GM19372 (cell line): ENCODE measurements around the gene KRT6A.

Experiments used
- ATAC-seq: cut with Tn5 transposase; IDR thresholded peaks from one replicate; pipeline ENCODE4 v1.9.1; 2021; ENCODE audit warnings: mild to moderate bottlenecking, low read depth, moderate library complexity; ENCODE audit not compliant: unreplicated experiment

Gene KRT6A

DNA sequence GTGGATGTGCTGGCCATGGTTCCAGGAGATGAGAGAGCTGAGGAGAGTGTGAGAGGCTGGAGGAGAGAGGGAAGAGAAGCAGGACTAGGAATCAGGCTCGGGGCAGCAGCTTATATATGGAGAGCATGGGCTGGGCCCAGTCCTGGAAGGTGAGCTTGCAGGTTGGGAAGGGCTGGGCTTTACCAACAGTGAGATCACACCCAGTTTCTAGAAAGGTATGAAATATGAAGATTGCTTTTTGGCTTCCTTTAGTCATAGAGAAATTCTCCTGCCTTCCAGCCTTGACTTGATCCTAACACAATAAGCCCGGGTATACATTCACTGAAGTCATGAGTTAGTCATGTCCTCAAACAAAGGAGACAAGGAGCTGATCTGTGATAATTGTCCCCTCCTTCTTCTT lies at the start of gene KRT6A:
TSS of gene KRT6A (minus strand) at position 86 of the 400 bp plus-strand sequence. CDS start at position 17, 69 bp downstream.
- no peak for ATAC-seq

DNA sequence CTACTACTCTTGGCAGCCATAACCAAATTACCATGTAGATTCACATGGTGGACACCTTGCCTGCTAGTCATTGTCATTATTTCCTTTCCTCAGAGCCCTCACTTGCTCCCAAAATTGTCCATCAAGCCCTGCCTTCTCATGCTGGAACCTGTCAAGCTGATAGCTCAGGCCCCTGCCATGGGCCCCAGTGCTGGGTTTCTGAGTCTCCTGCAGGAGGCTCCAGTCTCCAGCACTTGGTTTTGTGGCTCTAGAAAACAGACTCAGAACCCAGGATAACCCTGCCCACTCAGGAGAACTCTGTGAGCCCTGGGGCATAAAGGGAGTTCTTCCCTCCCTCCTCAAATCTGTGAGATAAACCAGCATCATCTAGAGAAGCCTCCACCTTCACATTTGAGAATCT lies 49.1 kb upstream of the KRT6A start:
- no peak for ATAC-seq

GRCh38 chr12:52541709-52542108 lies 48.7 kb upstream of the KRT6A start:
- no peak for ATAC-seq

DNA sequence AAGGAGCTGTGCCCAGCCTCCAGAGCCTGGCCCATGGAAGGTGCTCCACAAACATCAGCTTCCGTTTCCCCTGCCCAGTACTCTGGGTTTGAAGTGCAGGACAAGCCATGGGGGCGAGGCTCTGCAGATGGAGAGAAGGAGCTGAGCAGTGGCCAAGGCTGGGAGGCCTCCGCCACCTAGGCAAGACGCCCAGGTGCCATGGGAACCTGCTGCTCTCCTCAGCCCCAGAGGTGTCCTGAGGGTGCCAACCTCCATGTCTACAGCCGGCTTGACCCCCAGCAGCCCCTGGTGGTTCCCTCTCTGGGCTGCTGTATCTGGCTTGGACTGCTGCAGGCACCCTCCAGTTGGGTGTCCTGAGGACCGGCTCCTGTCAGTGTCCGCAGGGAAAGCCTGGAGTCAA lies 47.5 kb upstream of the KRT6A start:
- ATAC-seq = no peak

GRCh38 chr12:52539821-52540173 lies 46.7 kb upstream of the KRT6A start:
- ATAC-seq = no peak

GRCh38 chr12:52539083-52539820 lies 46.2 kb upstream of the KRT6A start:
- no peak for ATAC-seq

DNA sequence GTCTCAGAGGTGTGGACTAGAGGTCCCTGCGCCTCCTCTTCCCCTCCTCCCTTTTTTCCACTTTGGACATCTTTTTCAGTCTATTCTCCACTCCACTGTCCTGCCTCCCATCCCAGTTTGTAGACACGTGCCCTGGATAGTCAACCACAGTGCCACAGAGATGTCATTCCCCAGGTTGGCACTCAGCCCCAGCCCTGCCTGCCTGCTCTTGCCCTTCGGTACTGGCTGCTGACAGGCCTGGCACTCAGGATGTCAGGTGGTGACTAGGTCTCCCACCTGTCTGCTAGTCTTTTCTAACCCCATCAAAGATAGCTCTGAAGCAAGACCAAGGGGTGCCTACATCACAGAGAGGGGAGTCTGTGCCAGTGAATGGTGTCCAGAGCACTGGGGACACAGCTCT lies 44.0 kb upstream of the KRT6A start:
- no peak for ATAC-seq

DNA sequence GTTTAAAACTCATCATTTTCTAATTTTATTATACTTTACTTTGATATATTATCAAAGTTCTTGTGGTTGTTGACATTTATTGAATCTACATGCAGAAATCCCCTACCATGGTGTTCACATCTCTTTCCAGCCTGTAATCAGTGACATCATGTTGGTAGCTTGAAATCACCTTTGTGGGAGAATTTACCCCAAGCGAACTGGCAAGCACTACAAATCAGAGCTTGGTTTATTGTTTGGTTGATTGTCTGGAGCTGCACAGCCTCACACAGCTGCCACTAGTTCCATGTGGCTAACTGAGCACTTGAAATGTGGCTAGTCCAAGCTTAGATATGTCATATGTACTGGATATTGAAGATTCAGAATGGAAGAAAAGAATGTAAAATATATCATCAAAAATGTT lies 42.5 kb upstream of the KRT6A start:
- ATAC-seq = no peak

- no peak for ATAC-seq
These were observed 41.4 kb upstream of the KRT6A start for GRCh38 chr12:52534482-52534881.

DNA sequence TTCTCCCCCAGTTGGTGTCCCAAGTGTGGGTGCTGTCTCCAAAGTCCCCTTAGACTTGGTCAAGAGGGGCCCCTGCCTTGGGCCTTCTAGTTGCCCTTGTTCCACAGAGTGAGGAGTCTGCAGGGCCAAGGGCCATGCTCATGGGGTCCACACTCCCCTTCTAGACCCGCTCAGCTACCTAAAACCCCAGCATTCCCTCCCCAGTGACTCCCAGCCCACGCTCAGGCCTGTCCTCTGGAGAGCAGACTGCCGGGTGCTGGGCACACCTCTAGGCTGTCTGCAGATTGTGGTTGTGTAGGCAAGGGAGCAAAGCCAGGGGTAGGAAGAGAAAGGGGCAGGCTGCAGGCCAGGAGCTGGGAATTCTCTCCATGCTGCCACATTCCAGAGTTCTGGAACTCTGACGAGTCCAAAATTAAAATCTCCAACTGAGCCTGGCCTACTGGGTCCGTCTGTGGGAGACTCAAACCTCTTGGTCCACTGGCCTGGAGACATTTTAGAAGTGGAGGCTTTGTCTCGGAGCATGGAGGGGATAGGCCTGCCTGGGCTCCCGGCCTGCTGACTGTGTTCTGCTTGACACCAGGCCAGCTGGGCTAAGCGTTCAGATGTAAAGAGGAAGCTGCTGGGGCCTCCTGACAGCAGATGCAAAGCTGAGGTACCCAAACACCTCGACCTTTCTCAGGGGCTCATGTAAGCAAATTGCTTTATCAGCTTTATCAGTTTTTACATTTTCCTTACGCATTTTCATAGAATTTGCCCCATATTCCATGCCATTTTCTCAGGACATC lies 40.8 kb upstream of the KRT6A start:
- ATAC-seq = no peak

DNA sequence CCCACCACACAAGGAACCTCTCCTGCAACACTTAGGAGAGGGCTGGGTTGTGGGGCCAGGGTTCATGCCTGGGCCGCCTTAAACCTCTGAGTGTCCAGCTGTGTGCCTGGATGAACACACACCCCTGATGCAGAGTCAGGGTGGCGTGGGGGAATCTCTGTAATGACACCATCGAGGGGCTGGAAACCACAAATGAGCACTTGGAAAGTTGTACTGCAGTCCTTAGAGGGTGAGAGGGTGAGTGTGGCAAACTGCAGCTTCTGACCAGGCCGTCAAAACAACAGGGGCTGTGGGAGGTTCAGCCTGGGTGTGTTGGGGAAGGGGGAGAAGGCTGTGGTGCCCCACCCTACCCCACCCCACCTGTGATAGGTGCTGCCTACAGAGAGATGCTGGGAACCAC lies 39.6 kb upstream of the KRT6A start:
- ATAC-seq = no peak

- no peak for ATAC-seq
These were observed 38.7 kb upstream of the KRT6A start for GRCh38 chr12:52531566-52532300.

GRCh38 chr12:52530905-52531304 lies 37.8 kb upstream of the KRT6A start:
- no peak for ATAC-seq

GRCh38 chr12:52530366-52530765 lies 37.3 kb upstream of the KRT6A start:
- no peak for ATAC-seq

- no peak for ATAC-seq
These were observed 36.8 kb upstream of the KRT6A start for GRCh38 chr12:52529846-52530245.

DNA sequence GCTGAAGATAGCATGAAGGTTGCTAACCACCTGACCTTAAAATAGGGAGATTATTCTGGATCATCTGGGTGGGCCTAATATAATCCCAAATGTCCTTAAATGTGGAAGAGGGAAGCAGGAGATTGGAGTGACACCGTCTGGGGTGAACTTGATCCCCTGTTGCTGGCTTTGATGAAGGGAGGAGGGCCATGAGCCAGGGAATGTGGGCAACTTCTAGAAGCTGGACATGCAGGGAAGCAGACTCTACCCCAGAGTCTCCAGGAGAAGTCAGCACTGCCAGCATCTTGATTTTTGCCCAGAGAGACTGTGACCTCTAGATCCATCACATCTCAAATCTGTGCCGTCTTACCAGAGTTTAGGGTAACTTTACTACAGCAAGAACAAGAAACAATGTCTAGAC lies 36.4 kb upstream of the KRT6A start:
- ATAC-seq = no peak

- no peak for ATAC-seq
These were observed 35.6 kb upstream of the KRT6A start for GRCh38 chr12:52528641-52529143.

DNA sequence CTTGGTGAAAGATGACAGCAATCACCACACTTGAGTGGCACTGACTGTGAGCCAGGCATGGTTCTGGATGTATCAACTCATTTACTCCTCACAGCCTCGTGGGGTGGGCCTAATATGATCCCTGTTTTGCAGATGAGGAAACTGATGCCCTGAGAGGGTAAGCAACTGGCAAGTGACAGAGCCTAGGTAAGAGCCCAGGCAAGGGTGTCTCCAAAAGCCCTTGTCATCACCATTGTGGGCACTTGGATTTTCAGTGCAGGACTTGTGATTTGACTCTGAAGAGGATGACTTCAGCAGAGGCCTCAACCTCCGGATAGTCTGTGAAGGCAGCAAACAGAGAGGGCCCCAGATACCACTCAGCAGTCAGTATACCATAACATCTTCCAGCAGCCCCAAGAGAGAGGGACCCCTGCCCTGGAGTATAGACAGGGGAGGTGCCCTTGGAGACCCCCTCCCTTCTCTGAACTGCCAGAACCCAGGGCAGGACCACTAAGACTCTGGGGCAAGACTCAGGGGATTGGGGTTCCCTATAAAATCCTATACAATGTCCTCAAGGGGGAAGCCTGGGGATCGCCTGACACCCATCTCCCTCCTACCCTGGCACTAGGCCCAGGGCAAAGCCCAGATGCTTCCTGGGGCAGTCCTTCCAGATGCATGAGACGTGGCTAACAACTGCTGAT lies 34.2 kb upstream of the KRT6A start:
- no peak for ATAC-seq

GRCh38 chr12:52526511-52526951 lies 33.5 kb upstream of the KRT6A start:
- ATAC-seq = no peak

- no peak for ATAC-seq
These were observed 32.8 kb upstream of the KRT6A start for GRCh38 chr12:52525661-52526499.
